HepG2 (cell line): ENCODE data around the gene ZNF207. TPM values are rescaled to one million over a fixed set of nuclear protein-coding genes. Genes with fewer than 3 reads are reported as not detected.
A peak's percentile ranks its signal among the peaks of the same experiment; 100 is the strongest.

Source experiments
- ESRRA ChIP-seq: sonication (generic); formaldehyde crosslinking; IDR thresholded peaks from 2 replicates; pipeline ENCODE4 v1.5.1; 2020; ENCODE audit warnings: mild to moderate bottlenecking, low read depth, missing genetic modification reagents
- FOXA3 ChIP-seq: IDR thresholded peaks from 2 replicates; pipeline ENCODE4 v1.6.1; 2016; ENCODE audit warnings: missing genetic modification reagents, missing compliant biosample characterization
- HNF4A ChIP-seq: sonication (generic); formaldehyde crosslinking; IDR thresholded peaks from 2 replicates; pipeline ENCODE4 v1.4.0; 2020; ENCODE audit warnings: missing genetic modification reagents
- RFX5 ChIP-seq: IDR thresholded peaks from 2 replicates; pipeline ENCODE4 v1.6.1; 2011; ENCODE audit warnings: low read depth, low read length, improper control_type of control experiment
- RFXAP ChIP-seq: sonication (generic); formaldehyde crosslinking; IDR thresholded peaks from 2 replicates; pipeline ENCODE4 v1.4.0; 2020; ENCODE audit warnings: missing genetic modification reagents, borderline replicate concordance
- SNAPC2 ChIP-seq: sonication (generic); formaldehyde crosslinking; IDR thresholded peaks from 2 replicates; pipeline ENCODE4 v1.8.1; 2022; ENCODE audit warnings: mild to moderate bottlenecking, missing genetic modification reagents
- ZNF136 ChIP-seq: sonication (generic); formaldehyde crosslinking; IDR thresholded peaks from 2 replicates; pipeline ENCODE4 v1.8.1; 2022; ENCODE audit warnings: low read depth, mild to moderate bottlenecking, moderate library complexity, missing genetic modification reagents
- ZNF296 ChIP-seq: sonication (generic); formaldehyde crosslinking; conservative IDR thresholded peaks from 2 replicates; pipeline ENCODE4 v1.5.0; 2020; ENCODE audit warnings: mild to moderate bottlenecking, missing genetic modification reagents
- ZNF530 ChIP-seq: sonication (generic); formaldehyde crosslinking; IDR thresholded peaks from 2 replicates; pipeline ENCODE4 v1.5.0; 2020; ENCODE audit warnings: low read depth, mild to moderate bottlenecking, missing genetic modification reagents
- polyA plus RNA-seq, 8 experiments: library from polyadenylated mRNA; depleted of rRNA in 3 of 8; stranded (reverse) in 7 of 8; unstranded in 1 of 8; fragments of >200 nt; fragmentation: Illumina TruSeq in 4 of 8; extraction: Trizol in 4 of 8; gene quantifications; 2 replicates each; pipeline versions ENCODE4 v1.2.1 to v1.2.3, GENCODE V29; 2011 to 2016; ENCODE audit warnings: low read depth in 4 of 8, missing spikeins in 1 of 8, mixed read lengths in 1 of 8; ENCODE audit not compliant: insufficient read depth in 1 of 8
- total RNA-seq, 5 experiments: library from RNA; depleted of rRNA; stranded (reverse); fragments of >200 nt; fragmentation: Illumina TruSeq; extraction: Trizol; gene quantifications; 2 replicates each; pipeline ENCODE4 v1.2.3, GENCODE V29; 2016; ENCODE audit warnings: low read depth in 1 of 5
- TF ChIP-seq, protein P1 (sequence below): IDR thresholded peaks from 2 replicates; pipeline ENCODE4 v1.6.1; 2018; ENCODE audit warnings: missing genetic modification reagents
- TF ChIP-seq, protein P2 (sequence below): sonication (generic); formaldehyde crosslinking; IDR thresholded peaks from 2 replicates; pipeline ENCODE4 v1.5.1; 2020; ENCODE audit warnings: mild to moderate bottlenecking, moderate library complexity, missing genetic modification reagents
- TF ChIP-seq, protein P3 (sequence below): sonication (generic); formaldehyde crosslinking; IDR thresholded peaks from one replicate; pipeline ENCODE4 v1.5.1; 2020; ENCODE audit warnings: mild to moderate bottlenecking, missing genetic modification reagents; ENCODE audit errors: not compliant biosample characterization
- TF ChIP-seq, protein P4 (sequence below): sonication (generic); formaldehyde crosslinking; IDR thresholded peaks from 2 replicates; pipeline ENCODE4 v1.8.1; 2023; ENCODE audit warnings: mild to moderate bottlenecking, moderate library complexity, missing genetic modification reagents
- TF ChIP-seq, protein P5 (sequence below): sonication (generic); formaldehyde crosslinking; IDR thresholded peaks from 2 replicates; pipeline ENCODE4 v1.9.0; 2021; ENCODE audit warnings: missing genetic modification reagents, mild to moderate bottlenecking, borderline replicate concordance

The ZNF207 gene
- total and polyA plus RNA-seq, 2 of the 13 experiments (the other 11 are each of a cell fraction or from before 2014, with no cell fraction given) = 150 to 164 TPM

DNA sequence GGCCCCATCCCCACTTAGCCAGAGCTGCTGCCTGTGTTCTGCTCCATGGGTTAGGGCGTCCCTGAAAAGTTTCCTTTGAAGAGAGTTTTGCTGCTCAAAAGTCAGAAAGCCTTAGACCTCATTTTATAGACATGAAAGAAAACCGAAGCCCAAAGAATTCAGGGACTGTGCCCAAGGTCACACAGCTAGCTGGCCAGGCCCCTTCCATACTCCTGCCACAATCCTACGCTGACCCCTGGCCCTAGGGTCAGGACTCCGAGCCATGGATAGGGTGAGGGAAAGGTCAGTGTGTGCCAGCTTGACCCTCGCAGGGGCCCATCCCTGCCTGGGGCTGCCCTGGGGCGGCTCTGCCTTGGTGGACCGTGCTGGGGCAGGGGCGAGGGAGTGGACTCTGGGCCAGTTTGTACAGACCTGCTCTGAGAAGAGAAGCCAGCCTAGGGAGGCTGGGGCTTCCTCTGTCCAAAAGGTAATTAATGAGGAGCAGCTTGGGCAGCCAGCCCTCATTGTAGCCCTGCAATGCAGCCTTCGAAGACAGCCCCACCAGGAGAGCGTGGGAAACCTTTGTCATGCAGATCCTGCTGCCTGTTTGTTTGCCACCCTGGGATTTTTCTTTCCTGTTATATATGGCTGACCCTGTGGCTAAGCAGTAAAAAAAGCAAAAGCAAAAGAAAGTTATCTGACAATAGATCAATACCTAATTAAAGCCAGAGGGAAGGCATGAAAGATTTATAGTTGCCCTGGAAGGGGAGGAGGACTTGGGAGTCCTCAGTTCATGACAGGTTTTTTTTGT lies 46.9 kb upstream of the ZNF207 start (continued):
- TF ChIP-seq RFX5 = no peak
- TF ChIP-seq, protein P1, sequence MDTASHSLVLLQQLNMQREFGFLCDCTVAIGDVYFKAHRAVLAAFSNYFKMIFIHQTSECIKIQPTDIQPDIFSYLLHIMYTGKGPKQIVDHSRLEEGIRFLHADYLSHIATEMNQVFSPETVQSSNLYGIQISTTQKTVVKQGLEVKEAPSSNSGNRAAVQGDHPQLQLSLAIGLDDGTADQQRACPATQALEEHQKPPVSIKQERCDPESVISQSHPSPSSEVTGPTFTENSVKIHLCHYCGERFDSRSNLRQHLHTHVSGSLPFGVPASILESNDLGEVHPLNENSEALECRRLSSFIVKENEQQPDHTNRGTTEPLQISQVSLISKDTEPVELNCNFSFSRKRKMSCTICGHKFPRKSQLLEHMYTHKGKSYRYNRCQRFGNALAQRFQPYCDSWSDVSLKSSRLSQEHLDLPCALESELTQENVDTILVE (CRISPR knock-in tag) = peak; percentile 39; the same call in 1 of the 2 replicates
- TF ChIP-seq ZNF530 (CRISPR knock-in tag) = no peak
- no peak for TF ChIP-seq ZNF136 (CRISPR knock-in tag)
- 0 out of 2 replicates have a peak, but pooled peaks have one; percentile 42 for TF ChIP-seq SNAPC2
- TF ChIP-seq ESRRA = peak; percentile 96
- TF ChIP-seq, protein P2, sequence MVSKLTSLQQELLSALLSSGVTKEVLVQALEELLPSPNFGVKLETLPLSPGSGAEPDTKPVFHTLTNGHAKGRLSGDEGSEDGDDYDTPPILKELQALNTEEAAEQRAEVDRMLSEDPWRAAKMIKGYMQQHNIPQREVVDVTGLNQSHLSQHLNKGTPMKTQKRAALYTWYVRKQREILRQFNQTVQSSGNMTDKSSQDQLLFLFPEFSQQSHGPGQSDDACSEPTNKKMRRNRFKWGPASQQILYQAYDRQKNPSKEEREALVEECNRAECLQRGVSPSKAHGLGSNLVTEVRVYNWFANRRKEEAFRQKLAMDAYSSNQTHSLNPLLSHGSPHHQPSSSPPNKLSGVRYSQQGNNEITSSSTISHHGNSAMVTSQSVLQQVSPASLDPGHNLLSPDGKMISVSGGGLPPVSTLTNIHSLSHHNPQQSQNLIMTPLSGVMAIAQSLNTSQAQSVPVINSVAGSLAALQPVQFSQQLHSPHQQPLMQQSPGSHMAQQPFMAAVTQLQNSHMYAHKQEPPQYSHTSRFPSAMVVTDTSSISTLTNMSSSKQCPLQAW (CRISPR knock-in tag) = peak; percentile 64
- TF ChIP-seq, protein P3, sequence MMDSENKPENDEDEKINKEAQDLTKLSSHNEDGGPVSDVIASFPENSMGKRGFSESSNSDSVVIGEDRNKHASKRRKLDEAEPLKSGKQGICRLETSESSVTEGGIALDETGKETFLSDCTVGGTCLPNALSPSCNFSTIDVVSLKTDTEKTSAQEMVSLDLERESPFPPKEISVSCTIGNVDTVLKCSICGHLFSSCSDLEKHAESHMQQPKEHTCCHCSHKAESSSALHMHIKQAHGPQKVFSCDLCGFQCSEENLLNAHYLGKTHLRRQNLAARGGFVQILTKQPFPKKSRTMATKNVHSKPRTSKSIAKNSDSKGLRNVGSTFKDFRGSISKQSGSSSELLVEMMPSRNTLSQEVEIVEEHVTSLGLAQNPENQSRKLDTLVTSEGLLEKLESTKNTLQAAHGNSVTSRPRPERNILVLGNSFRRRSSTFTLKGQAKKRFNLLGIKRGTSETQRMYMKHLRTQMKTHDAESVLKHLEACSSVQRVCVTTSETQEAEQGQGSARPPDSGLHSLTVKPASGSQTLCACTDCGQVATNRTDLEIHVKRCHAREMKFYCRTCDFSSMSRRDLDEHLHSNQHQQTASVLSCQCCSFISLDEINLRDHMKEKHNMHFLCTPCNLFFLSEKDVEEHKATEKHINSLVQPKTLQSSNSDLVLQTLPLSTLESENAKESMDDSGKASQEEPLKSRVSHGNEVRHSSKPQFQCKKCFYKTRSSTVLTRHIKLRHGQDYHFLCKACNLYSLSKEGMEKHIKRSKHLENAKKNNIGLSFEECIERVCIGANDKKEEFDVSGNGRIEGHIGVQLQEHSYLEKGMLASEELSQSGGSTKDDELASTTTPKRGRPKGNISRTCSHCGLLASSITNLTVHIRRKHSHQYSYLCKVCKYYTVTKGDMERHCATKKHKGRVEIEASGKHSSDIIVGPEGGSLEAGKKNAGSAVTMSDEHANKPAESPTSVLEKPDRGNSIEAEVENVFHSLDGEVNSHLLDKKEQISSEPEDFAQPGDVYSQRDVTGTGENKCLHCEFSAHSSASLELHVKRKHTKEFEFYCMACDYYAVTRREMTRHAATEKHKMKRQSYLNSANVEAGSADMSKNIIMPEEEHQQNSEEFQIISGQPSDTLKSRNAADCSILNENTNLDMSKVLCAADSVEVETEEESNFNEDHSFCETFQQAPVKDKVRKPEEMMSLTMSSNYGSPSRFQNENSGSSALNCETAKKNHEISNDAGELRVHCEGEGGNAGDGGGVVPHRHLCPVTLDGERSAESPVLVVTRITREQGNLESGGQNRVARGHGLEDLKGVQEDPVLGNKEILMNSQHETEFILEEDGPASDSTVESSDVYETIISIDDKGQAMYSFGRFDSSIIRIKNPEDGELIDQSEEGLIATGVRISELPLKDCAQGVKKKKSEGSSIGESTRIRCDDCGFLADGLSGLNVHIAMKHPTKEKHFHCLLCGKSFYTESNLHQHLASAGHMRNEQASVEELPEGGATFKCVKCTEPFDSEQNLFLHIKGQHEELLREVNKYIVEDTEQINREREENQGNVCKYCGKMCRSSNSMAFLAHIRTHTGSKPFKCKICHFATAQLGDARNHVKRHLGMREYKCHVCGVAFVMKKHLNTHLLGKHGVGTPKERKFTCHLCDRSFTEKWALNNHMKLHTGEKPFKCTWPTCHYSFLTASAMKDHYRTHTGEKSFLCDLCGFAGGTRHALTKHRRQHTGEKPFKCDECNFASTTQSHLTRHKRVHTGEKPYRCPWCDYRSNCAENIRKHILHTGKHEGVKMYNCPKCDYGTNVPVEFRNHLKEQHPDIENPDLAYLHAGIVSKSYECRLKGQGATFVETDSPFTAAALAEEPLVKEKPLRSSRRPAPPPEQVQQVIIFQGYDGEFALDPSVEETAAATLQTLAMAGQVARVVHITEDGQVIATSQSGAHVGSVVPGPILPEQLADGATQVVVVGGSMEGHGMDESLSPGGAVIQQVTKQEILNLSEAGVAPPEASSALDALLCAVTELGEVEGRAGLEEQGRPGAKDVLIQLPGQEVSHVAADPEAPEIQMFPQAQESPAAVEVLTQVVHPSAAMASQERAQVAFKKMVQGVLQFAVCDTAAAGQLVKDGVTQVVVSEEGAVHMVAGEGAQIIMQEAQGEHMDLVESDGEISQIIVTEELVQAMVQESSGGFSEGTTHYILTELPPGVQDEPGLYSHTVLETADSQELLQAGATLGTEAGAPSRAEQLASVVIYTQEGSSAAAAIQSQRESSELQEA (CRISPR knock-in tag) = no peak
- TF ChIP-seq RFXAP = peak; percentile 78; the same call in 1 of the 2 replicates
- TF ChIP-seq, protein P4, sequence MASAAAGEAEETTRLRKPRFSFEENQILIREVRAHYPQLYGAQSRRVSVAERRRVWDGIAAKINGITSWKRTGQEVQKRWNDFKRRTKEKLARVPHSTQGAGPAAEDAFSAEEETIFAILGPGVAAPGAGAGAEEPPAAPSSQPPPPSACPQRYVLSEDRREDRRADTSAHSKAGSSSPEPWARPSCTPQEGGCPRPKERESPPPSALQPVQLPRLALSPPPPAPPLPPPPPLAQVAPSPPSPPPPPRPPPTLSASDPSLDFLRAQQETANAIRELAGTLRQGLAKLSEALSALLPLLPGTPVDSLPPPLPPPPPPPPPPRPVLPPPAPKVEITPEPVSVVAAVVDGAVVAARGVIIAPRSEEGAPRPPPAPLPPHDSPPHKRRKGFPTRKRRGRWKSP (CRISPR knock-in tag) = peak; percentile 50; the same call in 1 of the 2 replicates
- TF ChIP-seq, protein P5, sequence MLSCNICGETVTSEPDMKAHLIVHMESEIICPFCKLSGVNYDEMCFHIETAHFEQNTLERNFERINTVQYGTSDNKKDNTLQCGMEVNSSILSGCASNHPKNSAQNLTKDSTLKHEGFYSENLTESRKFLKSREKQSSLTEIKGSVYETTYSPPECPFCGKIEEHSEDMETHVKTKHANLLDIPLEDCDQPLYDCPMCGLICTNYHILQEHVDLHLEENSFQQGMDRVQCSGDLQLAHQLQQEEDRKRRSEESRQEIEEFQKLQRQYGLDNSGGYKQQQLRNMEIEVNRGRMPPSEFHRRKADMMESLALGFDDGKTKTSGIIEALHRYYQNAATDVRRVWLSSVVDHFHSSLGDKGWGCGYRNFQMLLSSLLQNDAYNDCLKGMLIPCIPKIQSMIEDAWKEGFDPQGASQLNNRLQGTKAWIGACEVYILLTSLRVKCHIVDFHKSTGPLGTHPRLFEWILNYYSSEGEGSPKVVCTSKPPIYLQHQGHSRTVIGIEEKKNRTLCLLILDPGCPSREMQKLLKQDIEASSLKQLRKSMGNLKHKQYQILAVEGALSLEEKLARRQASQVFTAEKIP (CRISPR knock-in tag) = no peak
- peak; percentile 95 for TF ChIP-seq HNF4A (CRISPR knock-in tag)
- peak; percentile 94 for TF ChIP-seq ZNF296
- peak; percentile 39 for TF ChIP-seq FOXA3 (CRISPR knock-in tag)
